GM19023 (cell line): Measurements from ENCODE around the gene MPL.
A peak's percentile ranks its signal among the peaks of the same experiment; 100 is the strongest.

ENCODE experiments used
- ATAC-seq: cut with Tn5 transposase; IDR thresholded peaks from one replicate; pipeline ENCODE4 v1.9.1; 2021; ENCODE audit warnings: mild to moderate bottlenecking, moderate library complexity; ENCODE audit not compliant: unreplicated experiment

The MPL gene

GRCh38 chr1:43321331-43321891 is 16.2 kb upstream of the MPL start:
- ATAC-seq = no peak

DNA sequence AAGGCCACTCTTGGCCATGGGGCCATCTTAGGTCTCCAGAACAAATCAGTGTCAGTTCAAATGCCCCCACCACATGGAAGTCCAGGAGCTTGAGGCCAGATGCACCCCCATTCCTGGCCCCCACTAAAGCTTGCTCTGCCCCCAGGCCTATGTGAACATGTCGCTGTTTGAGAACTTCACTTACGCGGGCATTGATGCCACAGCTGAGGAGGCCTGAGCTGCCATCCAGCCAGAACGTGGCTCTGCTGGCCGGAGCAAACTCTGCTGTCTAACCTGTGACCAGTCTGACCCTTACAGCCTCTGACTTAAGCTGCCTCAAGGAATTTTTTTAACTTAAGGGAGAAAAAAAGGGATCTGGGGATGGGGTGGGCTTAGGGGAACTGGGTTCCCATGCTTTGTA is 15.1 kb upstream of the MPL start:
- no peak for ATAC-seq

GRCh38 chr1:43324810-43325209 is 12.8 kb upstream of the MPL start:
- no peak for ATAC-seq

DNA sequence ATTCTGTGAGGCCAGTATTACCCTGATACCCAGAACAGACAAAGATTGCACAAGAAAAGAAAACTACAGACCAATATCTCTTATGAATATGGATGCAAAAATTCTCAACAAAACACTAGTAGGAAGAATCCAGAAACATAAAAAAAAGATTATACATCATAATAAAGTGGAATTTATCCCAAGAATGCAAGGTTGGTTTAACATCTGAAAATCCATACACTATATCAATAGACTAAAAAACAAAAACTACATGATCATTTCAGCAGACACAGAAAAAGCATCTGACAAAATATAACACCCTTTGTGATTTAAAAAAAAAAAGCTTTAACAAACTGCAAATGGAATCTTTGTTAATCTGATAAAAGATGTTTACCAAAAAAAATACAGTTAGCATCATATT is 12.2 kb upstream of the MPL start:
- ATAC-seq = no peak

GRCh38 chr1:43327549-43328292 is 9.9 kb upstream of the MPL start:
- ATAC-seq = no peak

GRCh38 chr1:43329995-43330751 is 7.4 kb upstream of the MPL start:
- no peak for ATAC-seq

DNA sequence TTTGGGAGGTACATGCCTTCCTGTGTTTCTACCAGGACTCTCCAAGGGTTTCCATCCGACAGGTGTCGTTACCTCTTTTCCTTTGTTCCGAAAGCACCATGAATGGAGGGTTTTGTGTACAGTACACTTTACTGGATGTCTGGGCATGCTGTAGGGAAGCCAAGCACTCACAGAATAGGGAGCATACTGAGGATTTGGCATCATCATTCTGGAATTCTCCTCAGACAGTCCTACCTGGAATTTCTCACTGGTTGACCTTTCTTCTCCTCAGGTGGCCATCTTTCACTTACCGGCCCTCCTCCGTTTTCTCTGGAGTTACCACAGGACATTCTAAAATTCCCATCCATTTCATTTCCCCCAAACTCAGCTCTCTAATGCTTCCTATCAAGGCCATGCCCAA is 5.9 kb upstream of the MPL start:
- no peak for ATAC-seq

DNA sequence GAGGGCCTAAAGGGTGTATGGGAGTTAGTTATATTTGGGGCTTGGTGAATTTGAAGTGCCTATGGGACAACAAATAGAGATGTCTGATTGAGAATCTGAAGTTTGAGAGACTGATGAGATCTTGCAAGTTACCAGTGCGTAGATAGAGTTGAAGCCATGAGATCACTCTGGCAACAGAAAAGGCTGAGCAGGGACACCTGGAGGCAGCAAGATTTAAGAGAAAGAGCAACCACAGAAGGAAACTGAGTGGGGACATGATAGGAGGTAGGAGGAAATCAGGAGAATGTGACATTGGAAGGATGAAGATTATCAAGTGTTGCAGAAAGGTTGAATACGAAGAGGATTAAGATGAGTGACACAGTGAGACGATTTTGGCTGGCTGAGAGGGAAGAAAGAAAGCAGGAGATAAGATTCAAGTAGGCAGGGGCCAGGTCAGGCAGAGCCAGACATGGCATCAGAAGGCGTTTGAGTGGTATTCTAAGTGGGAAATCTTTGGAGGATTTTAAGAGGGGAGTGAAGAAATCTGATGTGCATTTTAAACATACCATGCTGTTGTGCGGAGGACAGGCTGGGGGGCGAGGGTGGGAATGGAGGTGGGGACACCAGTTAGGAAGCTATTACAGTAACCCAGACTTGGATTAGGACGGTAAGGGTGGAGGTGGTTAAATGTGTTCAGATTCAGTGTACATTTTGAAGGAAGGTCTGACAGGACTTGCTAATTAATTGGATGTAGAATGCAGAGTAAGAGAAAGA is 3.0 kb upstream of the MPL start:
- no peak for ATAC-seq

DNA sequence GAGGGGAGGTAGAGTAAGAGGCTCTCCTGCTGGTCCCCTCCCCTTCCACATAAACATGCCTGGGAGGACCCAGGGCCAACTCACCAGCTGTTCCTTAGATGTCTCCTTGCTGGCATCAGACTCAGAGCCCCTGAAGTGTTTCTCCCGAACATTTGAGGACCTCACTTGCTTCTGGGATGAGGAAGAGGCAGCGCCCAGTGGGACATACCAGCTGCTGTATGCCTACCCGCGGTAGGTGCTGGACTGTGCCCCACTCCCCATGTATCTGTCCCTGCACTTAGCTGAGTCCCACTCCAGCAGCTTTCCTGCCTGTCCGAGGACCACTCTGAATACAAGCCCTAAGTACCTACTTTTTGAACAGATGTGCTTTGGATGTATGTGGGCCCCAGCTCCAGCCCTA is 383 bp downstream of the MPL start:
- no peak for ATAC-seq

- ATAC-seq = no peak
These were observed 2.1 kb downstream of the MPL start for GRCh38 chr1:43339584-43340232.

DNA sequence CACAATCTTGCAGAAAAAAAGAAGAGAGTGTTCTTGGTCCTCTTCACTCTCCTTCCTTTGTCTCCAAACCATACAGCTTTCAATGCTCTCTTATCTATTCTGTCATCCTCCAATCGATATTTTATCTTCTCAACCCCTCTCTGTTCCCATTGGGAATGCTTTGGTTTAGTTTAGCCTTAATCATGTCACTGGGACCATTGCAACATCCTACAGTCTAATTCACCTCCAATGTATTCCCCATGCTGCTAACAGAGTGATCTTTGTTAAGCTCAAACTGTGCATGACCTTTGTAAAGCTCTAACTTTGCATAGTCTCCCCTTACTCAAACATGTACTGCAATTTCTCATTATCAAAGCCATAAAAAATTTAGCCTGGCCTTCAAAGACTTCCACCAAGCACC is 2.9 kb downstream of the MPL start:
- no peak for ATAC-seq

DNA sequence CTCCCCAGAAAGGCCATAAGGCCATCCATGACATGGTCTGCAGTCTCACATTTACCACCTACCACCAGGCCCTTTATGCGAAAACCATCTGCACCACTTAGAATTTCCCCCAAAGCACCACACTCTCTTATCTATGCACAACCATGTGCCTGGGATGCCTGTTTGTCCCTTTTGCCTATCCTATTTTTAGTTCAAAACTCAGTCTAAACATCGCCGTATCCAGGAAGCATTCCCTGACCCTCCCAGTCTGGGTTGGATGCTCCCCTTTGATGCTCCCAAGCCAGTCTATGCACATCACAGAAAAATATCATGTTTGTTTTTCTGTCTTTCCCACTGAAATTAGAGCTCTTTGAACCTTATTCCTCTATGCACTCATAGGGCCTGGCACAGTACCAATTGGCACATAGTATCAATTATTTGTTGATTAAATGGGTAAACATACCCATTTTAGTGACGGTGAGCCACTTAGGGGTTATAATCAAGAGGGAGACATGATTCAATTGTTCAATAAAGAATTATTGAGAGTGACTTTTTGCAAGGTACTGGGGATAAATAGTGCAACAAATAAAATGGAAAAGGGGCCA is 6.7 kb downstream of the MPL start:
- ATAC-seq = no peak

DNA sequence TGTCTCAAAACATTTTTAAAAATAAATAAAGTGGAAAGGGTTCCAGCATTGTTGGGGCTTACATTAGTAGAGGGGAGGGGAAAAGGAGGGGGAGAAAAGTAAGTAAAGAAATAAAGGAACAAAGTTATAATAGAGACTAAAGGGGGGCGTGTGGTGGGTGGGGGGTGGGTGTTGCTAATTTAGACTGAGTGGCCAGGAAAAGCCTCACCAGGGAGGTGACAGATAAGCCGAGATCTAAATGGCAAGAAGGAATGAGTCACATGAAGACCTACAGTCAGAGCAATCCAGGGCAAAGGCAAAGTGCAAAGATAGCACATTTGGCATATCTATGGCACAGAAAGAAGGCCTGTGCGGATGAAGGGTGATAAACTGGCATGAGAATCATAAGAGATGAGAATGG is 7.5 kb downstream of the MPL start:
- no peak for ATAC-seq

- ATAC-seq = no peak
These were observed 9.0 kb downstream of the MPL start for GRCh38 chr1:43346636-43347035.

DNA sequence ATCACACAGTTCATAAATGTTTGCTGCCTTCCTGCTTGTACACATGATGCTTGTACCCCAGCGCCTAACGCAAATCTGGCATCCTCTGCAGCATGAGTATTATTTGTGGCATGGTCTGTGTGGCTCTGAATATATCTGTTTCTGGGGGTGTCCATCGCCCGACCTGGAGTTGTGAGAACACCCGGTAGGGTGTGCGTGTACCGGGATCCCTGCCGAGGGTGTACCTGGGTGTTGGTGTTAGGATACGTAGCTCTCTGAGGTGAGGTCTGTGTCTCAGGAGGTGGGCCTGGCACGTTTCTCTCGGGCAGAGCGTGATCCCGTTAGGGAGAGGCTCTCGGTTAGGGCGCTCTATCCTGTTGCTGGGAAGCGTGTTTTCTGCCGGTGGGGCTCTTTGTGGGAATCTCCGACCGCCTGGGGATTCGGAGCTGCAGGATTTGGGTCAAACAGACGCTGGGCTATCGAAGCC is 10.8 kb downstream of the MPL start:
- no peak for ATAC-seq

GRCh38 chr1:43348809-43349593 is 11.4 kb downstream of the MPL start:
- ATAC-seq = peak; percentile 71

- no peak for ATAC-seq
These were observed 12.1 kb downstream of the MPL start for GRCh38 chr1:43349594-43350306.

DNA sequence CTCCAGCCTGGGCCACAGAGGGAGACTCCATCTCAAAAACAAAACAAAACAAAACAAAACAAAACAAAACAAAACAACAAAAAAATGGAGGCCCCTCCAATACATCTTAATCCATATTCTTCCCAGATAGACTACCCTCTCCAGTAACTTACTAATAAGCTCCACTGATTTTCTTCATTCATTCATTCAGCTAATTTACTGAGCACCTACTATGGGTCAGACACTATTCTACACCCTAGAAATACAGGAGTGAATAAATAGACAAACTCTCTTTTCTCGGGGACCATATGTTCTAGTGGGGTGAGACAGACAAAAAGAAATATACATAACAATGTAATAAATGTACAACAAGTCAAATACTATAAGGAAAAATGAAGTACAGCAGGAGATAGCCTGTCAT is 13.4 kb downstream of the MPL start:
- no peak for ATAC-seq
